Osteoblast (primary cell): ENCODE measurements around the gene TMCC2. TPM values are rescaled to one million over a fixed set of nuclear protein-coding genes. Genes with fewer than 3 reads are reported as not detected.

Experiments
- DNase-seq: peaks from one replicate; pipeline ENCODE4 v3.0.0; 2011; ENCODE audit warnings: low spot score, mixed read lengths; ENCODE audit not compliant: insufficient read length; ENCODE audit errors: missing footprints
- H2AFZ ChIP-seq: 2 replicates; pipeline ENCODE4 v1.6.0; 2011; ENCODE audit warnings: mild to moderate bottlenecking, low read length
- H3K27ac ChIP-seq: 2 replicates; pipeline ENCODE4 v1.5.1; 2011; ENCODE audit warnings: mild to moderate bottlenecking, low read depth, low read length, moderate library complexity
- H3K27me3 ChIP-seq: 2 replicates; pipeline ENCODE4 v1.6.0; 2012; ENCODE audit warnings: mild to moderate bottlenecking, control low read depth, inconsistent platforms, low read length, moderate library complexity; ENCODE audit not compliant: insufficient read depth
- H3K36me3 ChIP-seq: 2 replicates; pipeline ENCODE4 v1.5.1; 2011; ENCODE audit warnings: mild to moderate bottlenecking, low read length, control low read depth, moderate library complexity; ENCODE audit not compliant: insufficient read depth
- H3K4me1 ChIP-seq: 2 replicates; pipeline ENCODE4 v1.5.1; 2011; ENCODE audit warnings: mild to moderate bottlenecking, low read length, control low read depth, moderate library complexity; ENCODE audit not compliant: insufficient read depth
- H3K4me2 ChIP-seq: 2 replicates; pipeline ENCODE4 v1.6.0; 2011; ENCODE audit warnings: mild to moderate bottlenecking, low read length; ENCODE audit not compliant: insufficient read depth
- H3K4me3 ChIP-seq: fragments of 200-600 bp; sonication (generic); 3 replicates; pipeline ENCODE4 v1.5.1; 2012; ENCODE audit warnings: mild to moderate bottlenecking, low read length, inconsistent platforms; ENCODE audit not compliant: insufficient read depth
- H3K79me2 ChIP-seq: 2 replicates; pipeline ENCODE4 v1.6.0; 2012; ENCODE audit warnings: mild to moderate bottlenecking, low read length, control low read depth, inconsistent platforms; ENCODE audit not compliant: insufficient read depth
- H3K9me3 ChIP-seq: 2 replicates; pipeline ENCODE4 v1.5.1; 2011; ENCODE audit warnings: low read depth, low read length, control low read depth
- H4K20me1 ChIP-seq: 2 replicates; pipeline ENCODE4 v1.6.0; 2012; ENCODE audit warnings: mild to moderate bottlenecking, low read length, control low read depth; ENCODE audit not compliant: insufficient read depth
- total RNA-seq: library from RNA; depleted of rRNA; stranded (reverse); fragments of >200 nt; gene quantifications from 2 replicates; pipeline ENCODE4 v1.2.3, GENCODE V29; 2012
- TF ChIP-seq, protein P1 (sequence below): IDR thresholded peaks from 2 replicates; pipeline ENCODE4 v1.5.1; 2011; ENCODE audit warnings: mild to moderate bottlenecking, low read depth, low read length, moderate library complexity; ENCODE audit errors: extremely low read depth

Gene TMCC2
- total RNA-seq, 1 donor = 1.8 TPM

DNA sequence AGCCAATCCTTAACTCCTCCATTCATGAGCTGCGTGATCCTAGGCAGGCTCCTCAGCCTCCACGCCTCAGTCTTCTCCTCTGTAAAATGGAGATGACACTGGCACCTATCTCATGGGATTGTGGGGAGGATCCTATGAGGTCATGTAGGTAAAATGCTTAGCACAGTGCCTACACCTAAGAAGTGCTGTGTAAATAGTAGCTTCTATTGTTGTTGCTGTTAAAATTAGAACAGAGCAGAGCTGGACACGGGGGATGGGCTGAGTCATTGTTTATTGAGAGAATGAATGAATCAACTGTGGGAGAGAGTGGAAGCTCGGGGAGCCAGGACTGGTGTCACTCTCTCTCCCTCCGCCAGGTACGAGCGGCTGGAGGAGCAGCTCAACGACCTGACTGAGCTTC is 43.0 kb downstream of the TMCC2 start:
- Histone ChIP-seq H3K9me3 (no peaks in the 10 kb centered on the region), H3K27ac (peak overlapping the region; percentile 65), H3K4me2 (peak overlapping the region; percentile 7), H3K79me2 (no peaks in the 10 kb centered on the region), H4K20me1 (no peaks in the 10 kb centered on the region), H3K4me3 (no peak overlapping the region), H3K27me3 (no peaks in the 10 kb centered on the region), H3K4me1 (peaks cover 22% of the 10 kb centered on the region), H3K36me3 (no peaks in the 10 kb centered on the region), H2AFZ (no peak overlapping the region)
- DNase-seq = peak; percentile 94
- TF ChIP-seq, protein P1, sequence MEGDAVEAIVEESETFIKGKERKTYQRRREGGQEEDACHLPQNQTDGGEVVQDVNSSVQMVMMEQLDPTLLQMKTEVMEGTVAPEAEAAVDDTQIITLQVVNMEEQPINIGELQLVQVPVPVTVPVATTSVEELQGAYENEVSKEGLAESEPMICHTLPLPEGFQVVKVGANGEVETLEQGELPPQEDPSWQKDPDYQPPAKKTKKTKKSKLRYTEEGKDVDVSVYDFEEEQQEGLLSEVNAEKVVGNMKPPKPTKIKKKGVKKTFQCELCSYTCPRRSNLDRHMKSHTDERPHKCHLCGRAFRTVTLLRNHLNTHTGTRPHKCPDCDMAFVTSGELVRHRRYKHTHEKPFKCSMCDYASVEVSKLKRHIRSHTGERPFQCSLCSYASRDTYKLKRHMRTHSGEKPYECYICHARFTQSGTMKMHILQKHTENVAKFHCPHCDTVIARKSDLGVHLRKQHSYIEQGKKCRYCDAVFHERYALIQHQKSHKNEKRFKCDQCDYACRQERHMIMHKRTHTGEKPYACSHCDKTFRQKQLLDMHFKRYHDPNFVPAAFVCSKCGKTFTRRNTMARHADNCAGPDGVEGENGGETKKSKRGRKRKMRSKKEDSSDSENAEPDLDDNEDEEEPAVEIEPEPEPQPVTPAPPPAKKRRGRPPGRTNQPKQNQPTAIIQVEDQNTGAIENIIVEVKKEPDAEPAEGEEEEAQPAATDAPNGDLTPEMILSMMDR = no peak

DNA sequence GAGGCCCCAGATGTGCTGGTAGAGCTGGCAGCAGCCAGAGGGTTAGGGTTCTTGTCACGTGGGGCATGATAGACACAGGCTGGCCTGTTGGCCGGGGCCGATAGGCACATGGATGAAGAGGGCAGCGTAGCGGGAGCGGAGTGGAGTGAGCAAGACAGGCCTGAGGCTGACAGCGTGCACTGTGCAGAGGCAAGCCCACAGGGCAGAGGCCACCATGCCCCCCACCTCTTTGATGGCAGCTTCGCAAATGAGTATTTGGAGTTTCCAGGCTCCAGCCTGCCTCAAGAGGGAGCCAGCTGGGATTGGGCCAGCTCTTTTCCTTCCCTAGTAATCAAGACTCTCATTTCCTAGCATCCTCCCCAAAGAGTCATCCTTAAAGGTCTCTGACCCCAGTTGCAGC is 43.5 kb downstream of the TMCC2 start:
- no peaks in the 10 kb centered on the region for H3K27me3 ChIP-seq
- peak overlapping the region; percentile 7 for H3K4me2 ChIP-seq
- H3K9me3 ChIP-seq = no peaks in the 10 kb centered on the region
- H3K27ac ChIP-seq = peak overlapping the region; percentile 65
- peak; percentile 94 for DNase-seq
- TF ChIP-seq, protein P1 = peak; percentile 23
- no peak overlapping the region for H3K4me3 ChIP-seq
- no peak overlapping the region for H2AFZ ChIP-seq
- peaks cover 22% of the 10 kb centered on the region for H3K4me1 ChIP-seq
- H3K36me3 ChIP-seq = no peaks in the 10 kb centered on the region
- H4K20me1 ChIP-seq = no peaks in the 10 kb centered on the region
- no peaks in the 10 kb centered on the region for H3K79me2 ChIP-seq

- H3K27me3 ChIP-seq = no peaks in the 10 kb centered on the region
- H3K4me3 ChIP-seq = no peak overlapping the region
- peaks cover 22% of the 10 kb centered on the region for H3K4me1 ChIP-seq
- H4K20me1 ChIP-seq = no peaks in the 10 kb centered on the region
- H3K4me2 ChIP-seq = peak overlapping the region; percentile 7
- H3K79me2 ChIP-seq = no peaks in the 10 kb centered on the region
- peak; percentile 49 for DNase-seq
- H3K9me3 ChIP-seq = no peaks in the 10 kb centered on the region
- peak overlapping the region; percentile 65 for H3K27ac ChIP-seq
- TF ChIP-seq, protein P1 = no peak
- H3K36me3 ChIP-seq = no peaks in the 10 kb centered on the region
- H2AFZ ChIP-seq = no peak overlapping the region
Observed at GRCh38 chr1:205271745-205272144, 44.0 kb downstream of the TMCC2 start.

- TF ChIP-seq, protein P1 = no peak
- Histone ChIP-seq H3K79me2 (no peaks in the 10 kb centered on the region), H4K20me1 (no peaks in the 10 kb centered on the region), H3K4me1 (peaks cover 18% of the 10 kb centered on the region), H3K27me3 (no peaks in the 10 kb centered on the region), H2AFZ (no peak overlapping the region), H3K36me3 (no peaks in the 10 kb centered on the region), H3K4me2 (no peak overlapping the region), H3K9me3 (no peaks in the 10 kb centered on the region), H3K4me3 (no peak overlapping the region), H3K27ac (no peak overlapping the region)
- DNase-seq = peak; percentile 86
Observed at GRCh38 chr1:205272536-205272935, 44.8 kb downstream of the TMCC2 start.
